GM23248 (cell line): Measurements from ENCODE around the gene INPP5A.

Experiments
- EZH2 ChIP-seq: fragments of 200-600 bp; sonication (generic); IDR thresholded peaks from 2 replicates; pipeline ENCODE4 v1.6.1; 2018; ENCODE audit warnings: antibody characterized with exemption, mild to moderate bottlenecking; ENCODE audit not compliant: insufficient read depth, poor library complexity, severe bottlenecking
- EZH2phosphoT487 ChIP-seq: fragments of 200-600 bp; sonication (generic); IDR thresholded peaks from 2 replicates; pipeline ENCODE4 v1.6.1; 2018; ENCODE audit warnings: antibody characterized with exemption, moderate library complexity, mild to moderate bottlenecking, low read depth; ENCODE audit not compliant: insufficient read depth

GRCh38 chr10:132796846-132797245, 259.3 kb downstream of the INPP5A start:
- TF ChIP-seq EZH2 (no peak), EZH2phosphoT487 (no peak)
